Colon (tissue), 2 donors: ENCODE results near the gene CPOX.

Experiments
- FAIRE-seq: peaks from 2 replicates; lab custom pipeline; 2012; peaks lifted over from hg19 to GRCh38; lab: Jason Lieb, UNC
- donor health status: control.
- donor health status: control.

Gene CPOX

GRCh38 chr3:98534734-98535133 lies 58.7 kb downstream of the CPOX start:
- FAIRE-seq = no peak

GRCh38 chr3:98534168-98534567 lies 59.2 kb downstream of the CPOX start:
- no peak for FAIRE-seq

- FAIRE-seq = no peak
Observed at GRCh38 chr3:98532709-98533571, 60.5 kb downstream of the CPOX start.

GRCh38 chr3:98532275-98532637 lies 61.2 kb downstream of the CPOX start:
- no peak for FAIRE-seq

GRCh38 chr3:98531622-98532274 lies 61.7 kb downstream of the CPOX start, which contains the start of gene GPR15:
TSS of gene GPR15 (plus strand) at chr3:98531978. CDS start at chr3:98532034, 56 bp downstream.
- FAIRE-seq = no peak

- FAIRE-seq = no peak
Observed at GRCh38 chr3:98530676-98531075, 62.7 kb downstream of the CPOX start.

- FAIRE-seq = no peak
Observed at GRCh38 chr3:98529856-98530459, 63.5 kb downstream of the CPOX start.
